Adrenal gland (tissue), 12 donors: ENCODE data around the gene ADM5. TPM values are rescaled to one million over a fixed set of nuclear protein-coding genes. Genes with fewer than 3 reads are reported as not detected.

ENCODE experiments used
- DNase-seq, 7 donors: peaks; one replicate each; pipeline ENCODE4 v3.0.0-alpha.2; 2019 to 2020
- H3K27ac ChIP-seq, 5 donors: fragments of 200-600 bp; sonication (generic) in 4 of 5; 1 replicate in 3 of 5; 2 replicates in 2 of 5; pipeline versions ENCODE4 v1.5.1 to v1.8.0; 2016 to 2020; ENCODE audit warnings: mild to moderate bottlenecking in 1 of 5
- H3K27me3 ChIP-seq: fragments of 200-600 bp; 2 replicates; pipeline ENCODE4 v1.8.0; 2021
- H3K36me3 ChIP-seq, 2 donors: fragments of 200-600 bp; replicated peaks in 1 of 2; 1 replicate in 1 of 2; 2 replicates in 1 of 2; pipeline versions ENCODE4 v1.5.1 to v1.8.0; 2018 to 2022
- H3K4me1 ChIP-seq, 2 donors: fragments of 200-600 bp; replicated peaks in 1 of 2; 1 replicate in 1 of 2; 2 replicates in 1 of 2; pipeline versions ENCODE4 v1.5.1 to v1.8.0; 2018 to 2021
- H3K4me3 ChIP-seq, 4 donors: fragments of 200-600 bp; sonication (generic) in 3 of 4; one replicate each; pipeline ENCODE4 v1.5.1; 2016 to 2018
- H3K9me3 ChIP-seq, 3 donors: fragments of 200-600 bp; sonication (generic) in 1 of 3; replicated peaks in 1 of 3; 1 replicate in 2 of 3; 2 replicates in 1 of 3; pipeline versions ENCODE4 v1.5.1 to v1.8.0; 2016 to 2021
- CTCF ChIP-seq, 6 experiments: fragments of 450-650 bp in 4 of 6; fragments of 200-600 bp in 2 of 6; sonication (generic) in 1 of 6; IDR thresholded peaks; 1 replicate in 5 of 6; 2 replicates in 1 of 6; pipeline versions ENCODE4 v1.5.1 to v1.8.0; 2016 to 2021; ENCODE audit warnings: antibody characterized with exemption in 6 of 6, mild to moderate bottlenecking in 2 of 6, moderate library complexity in 1 of 6
- POLR2A ChIP-seq, 2 donors: fragments of 450-650 bp; IDR thresholded peaks; one replicate each; pipeline ENCODE4 v1.6.1; 2017; ENCODE audit warnings: antibody characterized with exemption in 2 of 2, mild to moderate bottlenecking in 2 of 2, moderate library complexity in 1 of 2
- WGBS, 4 donors: extraction: QIAGEN DNeasy Blood & Tissue Kit in 2 of 4; methylation state at CpG; one replicate each; pipeline versions ENCODE4 v1.1.5 to v1.1.7; 2013 to 2017; 5-methylcytosine and 5-hydroxymethylcytosine counted together
- intact Hi-C, 2 donors: fragments of 100-400 bp; cut with DNase I; formaldehyde crosslinking; loops; one replicate each; pipeline versions ENCODE4 v1.14.1 to v1.15.0; 2022 to 2023
- polyA plus RNA-seq, 3 donors: library from polyadenylated mRNA; stranded (reverse); fragments of 200-250 nt in 2 of 3; fragments of 350-450 nt in 1 of 3; fragmentation: Illumina TruSeq in 1 of 3; extraction: RNeasy Lipid Tissue Mini Kit (QIAGEN cat#74804) in 1 of 3; gene quantifications; one replicate each; pipeline ENCODE4 v1.2.3, GENCODE V29; 2013 to 2014
- total RNA-seq, 9 donors: library from RNA; depleted of rRNA in 4 of 9; stranded (reverse); fragments of >200 nt in 4 of 9; fragments of 120-200 nt in 1 of 9; fragmentation: NEBNext Ultra II Directional in 1 of 9; extraction: Animal tissue kit (Norgen Biotek cat#: 25700) in 1 of 9; gene quantifications; one replicate each; pipeline versions ENCODE4 v1.1.0 to v1.2.4, GENCODE V29; 2013 to 2023
- donor health status: healthy with polysubstance abuse.
- donor health status: Bipolar disorder and iron deficiency.
- donor health status: DM: yes; HTN: yes; CAD: no.
- donor health status: DM: no; HTN: no; CAD: no.
- donor health status: DM: no; HTN: no; CAD: no.
- donor health status: DM: yes; HTN: yes; CAD: no.

The ADM5 gene
- total and polyA plus RNA-seq, 12 donors: 0.18 to 2.0 (median 0.61) TPM; not detected in 1

DNA sequence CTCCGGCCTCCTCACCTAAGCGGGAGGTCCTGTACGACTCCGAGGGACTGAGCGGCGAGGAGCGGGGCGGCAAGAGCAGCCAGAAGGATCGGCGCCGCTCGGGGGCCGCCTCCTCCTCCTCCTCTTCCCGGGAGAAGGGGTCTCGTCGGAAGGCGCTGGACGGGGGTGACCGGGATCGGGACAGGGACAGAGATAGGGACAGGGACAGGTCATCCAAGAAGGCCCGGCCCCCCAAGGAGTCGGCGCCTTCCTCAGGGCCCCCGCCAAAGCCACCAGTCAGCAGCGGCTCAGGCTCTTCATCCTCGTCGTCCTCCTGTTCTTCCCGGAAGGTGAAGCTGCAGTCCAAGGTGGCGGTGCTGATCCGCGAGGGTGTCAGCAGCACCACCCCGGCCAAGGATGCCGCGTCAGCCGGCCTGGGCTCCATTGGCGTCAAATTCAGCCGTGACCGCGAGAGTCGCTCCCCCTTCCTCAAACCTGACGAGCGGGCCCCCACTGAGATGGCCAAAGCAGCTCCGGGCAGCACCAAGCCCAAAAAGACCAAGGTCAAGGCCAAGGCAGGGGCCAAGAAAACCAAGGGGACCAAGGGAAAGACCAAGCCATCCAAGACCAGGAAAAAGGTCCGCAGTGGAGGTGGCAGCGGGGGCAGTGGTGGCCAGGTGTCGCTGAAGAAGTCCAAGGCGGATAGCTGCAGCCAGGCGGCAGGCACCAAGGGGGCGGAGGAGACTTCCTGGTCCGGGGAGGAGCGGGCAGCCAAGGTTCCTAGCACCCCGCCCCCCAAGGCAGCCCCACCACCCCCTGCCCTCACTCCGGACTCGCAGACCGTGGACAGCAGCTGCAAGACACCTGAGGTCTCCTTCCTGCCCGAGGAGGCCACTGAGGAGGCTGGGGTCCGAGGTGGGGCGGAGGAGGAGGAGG is 36.6 kb upstream of the ADM5 start:
- peaks cover 0 to 81% of the 10 kb centered on the region in 2 donors for H3K36me3 ChIP-seq
- H3K27ac ChIP-seq: no peak overlapping the region
- no peaks in the 10 kb centered on the region for H3K27me3 ChIP-seq
- no peak overlapping the region for H3K4me3 ChIP-seq
- no peak for DNase-seq
- H3K9me3 ChIP-seq: no peaks in the 10 kb centered on the region
- WGBS, 4 donors: 87 to 94% (median 91%) methylated on average over 31 to 58 of the region's 58 CpGs
- peaks cover 0 to 5% of the 10 kb centered on the region in 2 donors for H3K4me1 ChIP-seq
- TF ChIP-seq POLR2A (IDR thresholded peaks at IDR 0.05): no peak
- no peak for TF ChIP-seq CTCF (IDR thresholded peaks at IDR 0.05)
- intact Hi-C loops: no loop called here

DNA sequence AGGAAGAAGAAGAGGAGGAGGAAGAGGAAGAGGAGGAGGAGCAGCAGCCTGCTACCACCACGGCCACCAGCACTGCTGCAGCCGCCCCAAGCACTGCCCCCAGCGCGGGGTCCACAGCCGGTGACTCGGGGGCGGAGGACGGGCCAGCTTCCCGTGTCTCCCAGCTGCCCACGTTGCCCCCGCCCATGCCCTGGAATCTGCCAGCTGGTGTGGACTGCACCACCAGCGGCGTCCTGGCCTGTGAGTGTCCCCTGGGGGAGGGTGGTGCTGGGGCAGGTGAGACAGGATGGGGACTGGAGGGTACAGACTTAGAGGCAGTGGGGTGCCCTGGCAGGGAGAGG is 36.0 kb upstream of the ADM5 start:
- H3K27me3 ChIP-seq: no peaks in the 10 kb centered on the region
- no peaks in the 10 kb centered on the region for H3K9me3 ChIP-seq
- no peak overlapping the region for H3K27ac ChIP-seq
- WGBS, 4 donors: 83 to 89% (median 86%) methylated on average over 10 to 13 of the region's 13 CpGs
- TF ChIP-seq POLR2A (IDR thresholded peaks at IDR 0.05): no peak
- no peak for TF ChIP-seq CTCF (IDR thresholded peaks at IDR 0.05)
- no peak for DNase-seq
- no peak overlapping the region for H3K4me3 ChIP-seq
- intact Hi-C loops: no loop called here
- H3K36me3 ChIP-seq: peaks cover 0 to 81% of the 10 kb centered on the region in 2 donors
- peaks cover 0 to 5% of the 10 kb centered on the region in 2 donors for H3K4me1 ChIP-seq

GRCh38 chr19:49654581-49654980 is 34.8 kb upstream of the ADM5 start:
- Histone ChIP-seq H3K36me3 (peaks cover 0 to 81% of the 10 kb centered on the region in 2 donors), H3K9me3 (no peaks in the 10 kb centered on the region), H3K4me1 (peaks cover 0 to 5% of the 10 kb centered on the region in 2 donors), H3K27me3 (no peaks in the 10 kb centered on the region), H3K27ac (no peak overlapping the region), H3K4me3 (no peak overlapping the region)
- WGBS, 4 donors: 80 to 88% (median 87%) methylated on average over 10 of the region's 10 CpGs
- DNase-seq: no peak
- intact Hi-C loops: no loop called here
- TF ChIP-seq CTCF (IDR thresholded peaks at IDR 0.05): no peak
- no peak for TF ChIP-seq POLR2A (IDR thresholded peaks at IDR 0.05)

GRCh38 chr19:49655570-49656455 is 33.6 kb upstream of the ADM5 start:
- TF ChIP-seq POLR2A (IDR thresholded peaks at IDR 0.05) (no peak), CTCF (IDR thresholded peaks at IDR 0.05) (no peak)
- no peak for DNase-seq
- intact Hi-C loops: no loop called here
- H3K36me3 ChIP-seq: peaks cover 0 to 85% of the 10 kb centered on the region in 2 donors
- WGBS, 4 donors: 86 to 93% (median 89%) methylated on average over 18 to 23 of the region's 23 CpGs
- H3K9me3 ChIP-seq: no peaks in the 10 kb centered on the region
- no peaks in the 10 kb centered on the region for H3K27me3 ChIP-seq
- no peaks in the 10 kb centered on the region for H3K4me1 ChIP-seq
- no peak overlapping the region for H3K27ac ChIP-seq
- no peak overlapping the region for H3K4me3 ChIP-seq
